K562 (cell line): ENCODE results near the gene CACNG5. TPM values are rescaled to one million over a fixed set of nuclear protein-coding genes. Genes with fewer than 3 reads are reported as not detected.

ENCODE experiments used
- ATAC-seq: fragments of 200-7000 bp; cut with Tn5 transposase; 3 replicates; pipeline ENCODE4 v1.9.1; 2020; ENCODE audit warnings: moderate library complexity
- BruUV-seq: library from RNA; stranded (reverse); fragments of 400-500 nt; replicated peaks from 2 replicates; lab custom pipeline; 2021; lab: Mats Ljungman, UMichigan
- CTCF ChIA-PET: fragments of 300-600 bp; formaldehyde crosslinking; extraction: SDS; loops from one replicate; lab custom pipeline; 2021; ENCODE audit warnings: low intra/inter-chr PET ratio; lab: Yijun Ruan, JAX
- POLR2A ChIA-PET: fragments of 300-600, 350-650 bp; sonication (Branson Sonifier 250); formaldehyde crosslinking; extraction: SDS; loops from one replicate; lab custom pipeline; 2021; ENCODE audit warnings: antibody characterized with exemption, inconsistent platforms; lab: Yijun Ruan, JAX
- DNase-seq, 4 experiments: peaks; one replicate each; pipeline versions ENCODE4 v3.0.0 to v3.0.0-alpha.2; 2011 to 2018; ENCODE audit warnings: low spot score in 3 of 4, mixed read lengths in 3 of 4; ENCODE audit errors: extremely low read depth in 1 of 4
- FAIRE-seq: peaks from 2 replicates; lab custom pipeline; 2011; peaks lifted over from hg19 to GRCh38; lab: Jason Lieb, UNC
- H2AFZ ChIP-seq: 2 replicates; pipeline ENCODE4 v1.6.0; 2011; ENCODE audit warnings: low read depth, low read length, control low read depth, inconsistent platforms
- H3K27ac ChIP-seq: fragments of 200-600 bp; 3 replicates; pipeline ENCODE4 v1.8.0; 2011; ENCODE audit warnings: low read depth, mild to moderate bottlenecking, control low read depth, inconsistent platforms, low read length, moderate library complexity, mixed read lengths; ENCODE audit errors: extremely low read depth
- H3K27me3 ChIP-seq, 2 experiments: fragments of 300-600 bp in 1 of 2; 2 replicates in 1 of 2; 3 replicates in 1 of 2; pipeline versions ENCODE4 v1.6.0 to v1.8.0; 2011; ENCODE audit warnings: inconsistent platforms in 2 of 2, low read length in 2 of 2, mild to moderate bottlenecking in 1 of 2, mixed read lengths in 1 of 2, moderate library complexity in 1 of 2; ENCODE audit not compliant: control insufficient read depth in 2 of 2, insufficient read depth in 2 of 2
- H3K36me3 ChIP-seq: fragments of 300-600 bp; 3 replicates; pipeline ENCODE4 v1.8.0; 2011; ENCODE audit warnings: mild to moderate bottlenecking, low read length, inconsistent platforms; ENCODE audit not compliant: control insufficient read depth, insufficient read depth
- H3K4me1 ChIP-seq, 2 experiments: fragments of 200-600 bp in 1 of 2; replicated peaks in 1 of 2; 2 replicates in 1 of 2; 3 replicates in 1 of 2; pipeline versions ENCODE4 v1.5.1 to v1.8.0; 2011; ENCODE audit warnings: inconsistent platforms in 2 of 2, low read length in 2 of 2, mild to moderate bottlenecking in 1 of 2, mixed read lengths in 1 of 2, moderate library complexity in 1 of 2; ENCODE audit not compliant: control insufficient read depth in 2 of 2, insufficient read depth in 2 of 2
- H3K4me2 ChIP-seq: 2 replicates; pipeline ENCODE4 v1.6.1; 2011; ENCODE audit warnings: low read length, control low read depth, inconsistent platforms, mixed read lengths; ENCODE audit not compliant: insufficient read depth
- H3K4me3 ChIP-seq: fragments of 200-600 bp; sonication (generic), shearing (Covaris generic); 2 replicates; pipeline ENCODE4 v1.5.1; 2016; ENCODE audit warnings: control low read depth, inconsistent platforms
- H3K79me2 ChIP-seq: fragments of 200-600 bp; 3 replicates; pipeline ENCODE4 v1.8.0; 2011; ENCODE audit warnings: low read length, inconsistent platforms; ENCODE audit not compliant: control insufficient read depth, insufficient read depth
- H3K9ac ChIP-seq, 2 experiments: 2 replicates each; pipeline versions ENCODE4 v1.6.0 to v1.6.1; 2011; ENCODE audit warnings: low read depth in 2 of 2, low read length in 2 of 2, control low read depth in 1 of 2, inconsistent platforms in 1 of 2, mild to moderate bottlenecking in 1 of 2, mixed read lengths in 1 of 2; ENCODE audit not compliant: insufficient read depth in 1 of 2
- H3K9me1 ChIP-seq: one replicate; pipeline ENCODE4 v1.6.0; 2011; ENCODE audit warnings: inconsistent platforms, mild to moderate bottlenecking, low read length, moderate library complexity; ENCODE audit not compliant: control insufficient read depth, insufficient read depth
- H3K9me3 ChIP-seq: replicated peaks from 2 replicates; pipeline ENCODE4 v1.5.1; 2011; ENCODE audit warnings: low read depth, low read length, inconsistent platforms; ENCODE audit not compliant: control insufficient read depth, insufficient read depth
- H4K20me1 ChIP-seq: replicated peaks from 2 replicates; pipeline ENCODE4 v1.6.1; 2011; ENCODE audit warnings: low read length, inconsistent platforms, mixed read lengths; ENCODE audit not compliant: control insufficient read depth, insufficient read depth
- NKRF ChIP-seq: fragments of 450-650 bp; IDR thresholded peaks from 2 replicates; pipeline ENCODE4 v1.6.1; 2016; ENCODE audit warnings: borderline replicate concordance
- NRF1 ChIP-seq, 2 experiments: fragments of 450-650 bp; IDR thresholded peaks in 1 of 2; conservative IDR thresholded peaks in 1 of 2; 2 replicates each; pipeline ENCODE4 v1.6.1; 2014; ENCODE audit warnings: mild to moderate bottlenecking in 2 of 2
- ZC3H8 ChIP-seq: fragments of 450-650 bp; IDR thresholded peaks from 2 replicates; pipeline ENCODE4 v1.6.1; 2017
- ZEB2 ChIP-seq: fragments of 450-650 bp; IDR thresholded peaks from 2 replicates; pipeline ENCODE4 v1.6.1; 2016
- ZNF609 ChIP-seq: sonication (generic); formaldehyde crosslinking; IDR thresholded peaks from 2 replicates; pipeline ENCODE4 v1.8.1; 2023; ENCODE audit warnings: missing genetic modification reagents, mild to moderate bottlenecking, borderline replicate concordance
- ZNF655 ChIP-seq: fragments of 250-450 bp; sonication (Bioruptor Pico); IDR thresholded peaks from 2 replicates; pipeline ENCODE4 v1.5.0; 2021
- WGBS: fragments of 100-300 bp; shearing (Covaris generic); methylation state at CpG from one replicate; pipeline ENCODE4 v1.1.6; 2016; ENCODE audit warnings: low coverage, mixed read lengths; ENCODE audit not compliant: insufficient coverage; ENCODE audit errors: missing lambda C conversion rate; 5-methylcytosine and 5-hydroxymethylcytosine counted together
- in situ Hi-C: fragments of 300-500 bp; cut with MboI; formaldehyde crosslinking; loops from 4 replicates; pipeline ENCODE4 v1.15.0; 2018; ENCODE audit warnings: inconsistent platforms, mixed read lengths
- intact Hi-C: fragments of 100-400 bp; cut with micrococcal nuclease; formaldehyde crosslinking; loops from 2 replicates; pipeline ENCODE4 v1.14.2; 2022
- polyA plus RNA-seq, 8 experiments: library from polyadenylated mRNA; depleted of rRNA in 4 of 8; stranded (reverse) in 5 of 8; unstranded in 3 of 8; fragments of >200 nt; fragmentation: Nextera tagmentation in 2 of 8; fragmentation: Illumina TruSeq in 1 of 8; extraction: Ambion mirVana in 2 of 8; extraction: Trizol in 1 of 8; gene quantifications; 2 replicates each; pipeline versions ENCODE4 v1.2.1 to v1.2.3, GENCODE V29; 2011 to 2014; ENCODE audit warnings: inconsistent platforms in 1 of 8, missing spikeins in 1 of 8
- total RNA-seq, 7 experiments: library from RNA; depleted of rRNA in 6 of 7; stranded (reverse); fragments of >200 nt in 6 of 7; fragmentation: Illumina TruSeq in 2 of 7; extraction: Trizol in 2 of 7; gene quantifications; 2 replicates each; pipeline versions ENCODE4 v1.2.1 to v1.2.3, GENCODE V29; 2011 to 2021; ENCODE audit warnings: low replicate concordance in 1 of 7

Gene CACNG5
- total and polyA plus RNA-seq, 9 of the 15 experiments (the other 6 are each of a cell fraction or from before 2014, with no cell fraction given), result not detected

- H4K20me1 ChIP-seq, result peaks cover 3% of the 10 kb centered on the region
- intact Hi-C loops, result no loop called here
- H3K36me3 ChIP-seq, result no peaks in the 10 kb centered on the region
- H3K4me3 ChIP-seq, result no peak overlapping the region
- WGBS, result 2% methylated on average over 5 of the region's 5 CpGs
- ChIA-PET CTCF (no interaction called here), POLR2A (no interaction called here)
- H3K9me3 ChIP-seq, result no peaks in the 10 kb centered on the region
- H3K9me1 ChIP-seq, result no peaks in the 10 kb centered on the region
- no peaks in the 10 kb centered on the region; a peak in 1 of 5 replicates for H3K4me1 ChIP-seq
- FAIRE-seq, result no peak
- no peak overlapping the region for H3K4me2 ChIP-seq
- H3K9ac ChIP-seq, result no peak overlapping the region
- no peak overlapping the region for H3K27ac ChIP-seq
- in situ Hi-C loops, result no loop called here
- ATAC-seq, result no peak
- H3K79me2 ChIP-seq, result no peaks in the 10 kb centered on the region
- H3K27me3 ChIP-seq, result peaks cover 16 to 49% of the 10 kb centered on the region in 2 experiments
- no peak for DNase-seq
- BruUV-seq, result no TSS peak
- H2AFZ ChIP-seq, result no peak overlapping the region
- no peak for TF ChIP-seq NKRF
- no peak for TF ChIP-seq ZEB2
- no peak for TF ChIP-seq ZNF609 (CRISPR knock-in tag)
- no peak for TF ChIP-seq ZNF655
- TF ChIP-seq NRF1 (conservative IDR thresholded peaks at IDR 0.05 in 1 of 2, IDR thresholded peaks at IDR 0.05 in 1 of 2), result no peak
- no peak for TF ChIP-seq ZC3H8
- TF ChIP-seq, all 486 proteins: peak for 0
These were observed 58.9 kb downstream of the CACNG5 start for GRCh38 chr17:66893863-66894262.
